ENCODE data around the gene BACH1.
A peak's percentile ranks its signal among the peaks of the same experiment; 100 is the strongest.

The BACH1 gene

GRCh38 chr21:29293495-29293894, 5.2 kb upstream of the BACH1 start:
- DNase-seq (ENCODE audit: low spot score), result no peak

- DNase-seq (ENCODE audit: low spot score), result no peak
Observed at GRCh38 chr21:29295066-29295650, 3.6 kb upstream of the BACH1 start.

GRCh38 chr21:29296446-29296845, 2.3 kb upstream of the BACH1 start:
- DNase-seq (ENCODE audit: low spot score), result no peak

GRCh38 chr21:29297483-29298347, 1.0 kb upstream of the BACH1 start:
- DNase-seq (ENCODE audit: low spot score), result peak; percentile 17

GRCh38 chr21:29299046-29299915, 559 bp downstream of the BACH1 start:
- peak; percentile 50 for DNase-seq (ENCODE audit: low spot score)

GRCh38 chr21:29299916-29300806, 1.4 kb downstream of the BACH1 start:
- peak; percentile 35 for DNase-seq (ENCODE audit: low spot score)

- no peak for DNase-seq (ENCODE audit: low spot score)
Observed at GRCh38 chr21:29300807-29301138, 2.1 kb downstream of the BACH1 start.

- no peak for DNase-seq (ENCODE audit: low spot score)
Observed at GRCh38 chr21:29301691-29302090, 3.0 kb downstream of the BACH1 start.

GRCh38 chr21:29302359-29302875, 3.7 kb downstream of the BACH1 start:
- no peak for DNase-seq (ENCODE audit: low spot score)

- no peak for DNase-seq (ENCODE audit: low spot score)
Observed at GRCh38 chr21:29303288-29303687, 4.6 kb downstream of the BACH1 start.

- no peak for DNase-seq (ENCODE audit: low spot score)
Observed at GRCh38 chr21:29304597-29304996, 5.9 kb downstream of the BACH1 start.

GRCh38 chr21:29305068-29305467, 6.3 kb downstream of the BACH1 start:
- DNase-seq (ENCODE audit: low spot score), result no peak

GRCh38 chr21:29305561-29305960, 6.8 kb downstream of the BACH1 start:
- DNase-seq (ENCODE audit: low spot score), result no peak

- no peak for DNase-seq (ENCODE audit: low spot score)
Observed at GRCh38 chr21:29306920-29307319, 8.2 kb downstream of the BACH1 start.

GRCh38 chr21:29307718-29308455, 9.2 kb downstream of the BACH1 start:
- DNase-seq (ENCODE audit: low spot score), result no peak

GRCh38 chr21:29308456-29308783, 9.7 kb downstream of the BACH1 start:
- DNase-seq (ENCODE audit: low spot score), result no peak

- no peak for DNase-seq (ENCODE audit: low spot score)
Observed at GRCh38 chr21:29309703-29310102, 11.0 kb downstream of the BACH1 start.

- DNase-seq (ENCODE audit: low spot score), result no peak
Observed at GRCh38 chr21:29311802-29312201, 13.1 kb downstream of the BACH1 start.

- DNase-seq (ENCODE audit: low spot score), result no peak
Observed at GRCh38 chr21:29312981-29313380, 14.3 kb downstream of the BACH1 start.

- DNase-seq (ENCODE audit: low spot score), result no peak
Observed at GRCh38 chr21:29313662-29314408, 15.1 kb downstream of the BACH1 start.

Data from cerebellar cortex (tissue), 1 donor.